Endothelial cell of umbilical vein (primary cell): ENCODE results near the gene ATP1B2. TPM values are rescaled to one million over a fixed set of nuclear protein-coding genes. Genes with fewer than 3 reads are reported as not detected.

Source experiments
- BruUV-seq: library from RNA; stranded (reverse); fragments of 400-500 nt; replicated peaks from 2 replicates; lab custom pipeline; 2021; lab: Mats Ljungman, UMichigan
- CTCF ChIA-PET: fragments of 300-600, 350-600 bp; sonication (Branson Sonifier 250); formaldehyde crosslinking; loops from one replicate; lab custom pipeline; 2021; ENCODE audit warnings: antibody characterized with exemption, inconsistent platforms; lab: Charles Lee
- POLR2A ChIA-PET: fragments of 300-600, 350-600 bp; sonication (Branson Sonifier 250); formaldehyde crosslinking; loops from one replicate; lab custom pipeline; 2021; ENCODE audit warnings: antibody characterized with exemption, inconsistent platforms; lab: Charles Lee
- DNase-seq: peaks from one replicate; pipeline ENCODE4 v3.0.0-alpha.2; 2011; ENCODE audit warnings: low read depth, low spot score
- FAIRE-seq: peaks from 2 replicates; lab custom pipeline; 2011; peaks lifted over from hg19 to GRCh38; lab: Jason Lieb, UNC
- H2AFZ ChIP-seq: 2 replicates; pipeline ENCODE4 v1.6.0; 2012; ENCODE audit warnings: low read depth, low read length, control low read depth, inconsistent platforms
- H3K27ac ChIP-seq: 2 replicates; pipeline ENCODE4 v1.5.1; 2011; ENCODE audit warnings: low read depth, mild to moderate bottlenecking, control low read depth, low read length, moderate library complexity; ENCODE audit not compliant: insufficient read depth
- H3K27me3 ChIP-seq, 2 experiments: 2 replicates each; pipeline versions ENCODE4 v1.6.0 to v1.6.1; 2011; ENCODE audit warnings: low read length in 2 of 2, mixed read lengths in 1 of 2; ENCODE audit not compliant: control insufficient read depth in 2 of 2, insufficient read depth in 2 of 2
- H3K36me3 ChIP-seq, 2 experiments: 2 replicates in 1 of 2; 3 replicates in 1 of 2; pipeline ENCODE4 v1.5.1; 2011; ENCODE audit warnings: low read length in 2 of 2, mild to moderate bottlenecking in 1 of 2, moderate library complexity in 1 of 2; ENCODE audit not compliant: control insufficient read depth in 2 of 2, insufficient read depth in 2 of 2; ENCODE audit errors: extremely low read depth in 1 of 2
- H3K4me1 ChIP-seq: 3 replicates; pipeline ENCODE4 v1.5.1; 2011; ENCODE audit warnings: mild to moderate bottlenecking, low read length; ENCODE audit not compliant: control insufficient read depth, insufficient read depth; ENCODE audit errors: extremely low read depth
- H3K4me2 ChIP-seq: 2 replicates; pipeline ENCODE4 v1.6.1; 2011; ENCODE audit warnings: low read length, control low read depth, mixed read lengths; ENCODE audit not compliant: insufficient read depth
- H3K4me3 ChIP-seq, 3 experiments: fragments of 200-600 bp in 1 of 3; sonication (generic), shearing (Covaris generic) in 1 of 3; replicated peaks in 1 of 3; 2 replicates each; pipeline ENCODE4 v1.5.1; 2011 to 2016; ENCODE audit warnings: control low read depth in 3 of 3, low read length in 3 of 3, mild to moderate bottlenecking in 2 of 3, inconsistent platforms in 1 of 3, low read depth in 1 of 3, moderate library complexity in 1 of 3; ENCODE audit not compliant: insufficient read depth in 1 of 3
- H3K79me2 ChIP-seq: 2 replicates; pipeline ENCODE4 v1.6.0; 2012; ENCODE audit warnings: low read length, inconsistent platforms; ENCODE audit not compliant: control insufficient read depth, insufficient read depth
- H3K9ac ChIP-seq: replicated peaks from 2 replicates; pipeline ENCODE3; 2011; ENCODE audit warnings: low read length, control low read depth; ENCODE audit not compliant: insufficient read depth; ENCODE audit errors: extremely low read depth
- H3K9me1 ChIP-seq: replicated peaks from 3 replicates; pipeline ENCODE4 v1.6.0; 2011; ENCODE audit warnings: mild to moderate bottlenecking, low read length; ENCODE audit not compliant: control insufficient read depth, insufficient read depth; ENCODE audit errors: extremely low read depth
- H3K9me3 ChIP-seq: replicated peaks from 2 replicates; pipeline ENCODE4 v1.5.1; 2012; ENCODE audit warnings: low read length, inconsistent platforms; ENCODE audit not compliant: control insufficient read depth, insufficient read depth
- H4K20me1 ChIP-seq: replicated peaks from 2 replicates; pipeline ENCODE3; 2011; ENCODE audit warnings: mild to moderate bottlenecking, low read length; ENCODE audit not compliant: control insufficient read depth, insufficient read depth; ENCODE audit errors: extremely low read depth
- EZH2 ChIP-seq: IDR thresholded peaks from 2 replicates; pipeline ENCODE4 v1.6.1; 2012; ENCODE audit warnings: borderline replicate concordance, low read depth, mild to moderate bottlenecking, moderate library complexity, low read length, inconsistent platforms; ENCODE audit not compliant: severe bottlenecking
- FOS ChIP-seq: IDR thresholded peaks from 2 replicates; pipeline ENCODE4 v1.6.1; 2011; ENCODE audit warnings: mild to moderate bottlenecking, low read length, moderate library complexity, borderline replicate concordance; ENCODE audit not compliant: insufficient read depth
- GATA2 ChIP-seq: IDR thresholded peaks from 2 replicates; pipeline ENCODE4 v1.7.0; 2011; ENCODE audit warnings: low read depth, mild to moderate bottlenecking, moderate library complexity, mixed read lengths, low read length; ENCODE audit not compliant: insufficient read length, insufficient read depth
- JUN ChIP-seq: IDR thresholded peaks from 2 replicates; pipeline ENCODE4 v1.6.1; 2011; ENCODE audit warnings: borderline replicate concordance, low read depth; ENCODE audit not compliant: insufficient read length, insufficient read depth
- MAX ChIP-seq: IDR thresholded peaks from 2 replicates; pipeline ENCODE4 v1.6.1; 2011; ENCODE audit not compliant: insufficient read depth, insufficient read length
- MYC ChIP-seq: IDR thresholded peaks from one replicate; pipeline ENCODE4 v1.6.1; 2011; ENCODE audit warnings: mild to moderate bottlenecking, low read depth, low read length
- POLR2A ChIP-seq: IDR thresholded peaks from 2 replicates; pipeline ENCODE4 v1.6.1; 2012; ENCODE audit warnings: low read depth, mild to moderate bottlenecking, control low read depth, low read length
- POLR2AphosphoS5 ChIP-seq: IDR thresholded peaks from 2 replicates; pipeline ENCODE4 v1.6.1; 2012; ENCODE audit warnings: low read depth, mild to moderate bottlenecking, control low read depth, low read length, moderate library complexity; ENCODE audit not compliant: insufficient read depth
- dilution Hi-C: fragments of 300-500 bp; cut with MboI; formaldehyde crosslinking; loops from one replicate; pipeline ENCODE4 v1.15.0; 2019; ENCODE audit warnings: low sequenced_read_pairs; ENCODE audit not compliant: extremely low pct_ligation_motif_present
- intact Hi-C: fragments of 100-400 bp; cut with micrococcal nuclease; formaldehyde crosslinking; loops from one replicate; pipeline ENCODE4 v1.10.0; 2022
- polyA plus RNA-seq, 4 experiments: library from polyadenylated mRNA; depleted of rRNA in 3 of 4; stranded (reverse) in 3 of 4; unstranded in 1 of 4; fragments of >200 nt; gene quantifications; 2 replicates each; pipeline versions ENCODE4 v1.2.1 to v1.2.3, GENCODE V29; 2011 to 2012; ENCODE audit warnings: missing spikeins in 1 of 4
- total RNA-seq: library from RNA; stranded (reverse); gene quantifications from 2 replicates; pipeline ENCODE4 v1.2.3, GENCODE V29; 2021
- TF ChIP-seq, protein P1 (sequence below), 2 donors: IDR thresholded peaks; 1 replicate in 1 of 2; 2 replicates in 1 of 2; pipeline ENCODE4 v1.5.1; 2011; ENCODE audit warnings: low read length in 2 of 2, mild to moderate bottlenecking in 2 of 2, moderate library complexity in 2 of 2, control low read depth in 1 of 2, inconsistent platforms in 1 of 2, low read depth in 1 of 2; ENCODE audit not compliant: insufficient read depth in 1 of 2; ENCODE audit errors: extremely low read depth in 1 of 2

ATP1B2 gene
- total and polyA plus RNA-seq, 2 donors (not counting 3 experiments of a cell fraction or from before 2014, with no cell fraction given): 0.06 TPM; not detected in 1

- Histone ChIP-seq H3K4me3 (no peak within 1 kb of the TSS), H3K9me1 (no peaks in the 10 kb centered on the region), H2AFZ (no peak within 1 kb of the TSS), H3K27me3 (no peaks in the 10 kb centered on the region), H3K4me2 (no peak within 1 kb of the TSS), H3K4me1 (no peaks in the 10 kb centered on the region), H3K79me2 (no peaks in the 10 kb centered on the region), H3K27ac (no peak within 1 kb of the TSS), H4K20me1 (no peaks in the 10 kb centered on the region), H3K9ac (no peak within 1 kb of the TSS), H3K36me3 (peaks cover 0 to 2% of the 10 kb centered on the region in 2 experiments), H3K9me3 (no peaks in the 10 kb centered on the region)
- TF ChIP-seq POLR2A: no peak
- no peak for TF ChIP-seq EZH2
- no peak for TF ChIP-seq POLR2AphosphoS5
- no peak for TF ChIP-seq FOS
- no peak for TF ChIP-seq JUN
- TF ChIP-seq, protein P1, sequence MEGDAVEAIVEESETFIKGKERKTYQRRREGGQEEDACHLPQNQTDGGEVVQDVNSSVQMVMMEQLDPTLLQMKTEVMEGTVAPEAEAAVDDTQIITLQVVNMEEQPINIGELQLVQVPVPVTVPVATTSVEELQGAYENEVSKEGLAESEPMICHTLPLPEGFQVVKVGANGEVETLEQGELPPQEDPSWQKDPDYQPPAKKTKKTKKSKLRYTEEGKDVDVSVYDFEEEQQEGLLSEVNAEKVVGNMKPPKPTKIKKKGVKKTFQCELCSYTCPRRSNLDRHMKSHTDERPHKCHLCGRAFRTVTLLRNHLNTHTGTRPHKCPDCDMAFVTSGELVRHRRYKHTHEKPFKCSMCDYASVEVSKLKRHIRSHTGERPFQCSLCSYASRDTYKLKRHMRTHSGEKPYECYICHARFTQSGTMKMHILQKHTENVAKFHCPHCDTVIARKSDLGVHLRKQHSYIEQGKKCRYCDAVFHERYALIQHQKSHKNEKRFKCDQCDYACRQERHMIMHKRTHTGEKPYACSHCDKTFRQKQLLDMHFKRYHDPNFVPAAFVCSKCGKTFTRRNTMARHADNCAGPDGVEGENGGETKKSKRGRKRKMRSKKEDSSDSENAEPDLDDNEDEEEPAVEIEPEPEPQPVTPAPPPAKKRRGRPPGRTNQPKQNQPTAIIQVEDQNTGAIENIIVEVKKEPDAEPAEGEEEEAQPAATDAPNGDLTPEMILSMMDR (IDR thresholded peaks at IDR 0.05; ENCODE audit: extremely low read depth in 1 of 2, insufficient read depth in 1 of 2, low read depth in 1 of 2, low read length in 2 of 2): no peak
- TF ChIP-seq MAX: no peak
- TF ChIP-seq GATA2: no peak
- no peak for TF ChIP-seq MYC
- DNase-seq: no peak
- no peak for FAIRE-seq
- no TSS peak for BruUV-seq
- dilution Hi-C loops (no loop called here), intact Hi-C loops (no loop called here)
- ChIA-PET POLR2A (no interaction called here), CTCF (interaction anchor here (1.3 to 6.6 kb wide), 3 partner anchors 21 to 86 kb away, joined by 5 to 97 read pairs (median 6); partner anchors contain the start of genes ATP1B2, TP53 and WRAP53)
These were observed 20.7 kb upstream of the ATP1B2 start, which contains the start of gene SHBG for GRCh38 chr17:7629939-7630571. Gene SHBG, plus strand, starts transcription at chr17:7630135. Its CDS starts 38 bp downstream, at chr17:7630173.
